ENCODE data around the gene ITIH6.
"Not testable (repeated sequence)": the region's sequence is repeated elsewhere in the genome, so short reads cannot be mapped to it uniquely, and the experiment has no call there.

ITIH6 gene

GRCh38 chrX:54808109-54808604, 10.1 kb upstream of the ITIH6 start:
- no peak for DNase-seq (ENCODE audit: low read depth in 2 of 2)

- DNase-seq (ENCODE audit: low read depth in 2 of 2), result no peak
These were observed 9.6 kb upstream of the ITIH6 start, which contains the start of gene MAGED2 for GRCh38 chrX:54807524-54808108. Gene MAGED2 (plus strand): TSS chrX:54807745. CDS start chrX:54809332, 1,587 bp downstream.

GRCh38 chrX:54799046-54799445, 991 bp upstream of the ITIH6 start:
- no peak for DNase-seq (ENCODE audit: low read depth in 2 of 2)

GRCh38 chrX:54794795-54795194, 3.3 kb downstream of the ITIH6 start:
- DNase-seq (ENCODE audit: low read depth in 2 of 2), result no peak

- DNase-seq (ENCODE audit: low read depth in 2 of 2), result no peak
These were observed 4.0 kb downstream of the ITIH6 start for GRCh38 chrX:54794028-54794427.

- not testable (repeated sequence) for DNase-seq (ENCODE audit: low read depth in 2 of 2)
These were observed 8.7 kb downstream of the ITIH6 start for GRCh38 chrX:54789405-54789804.

GRCh38 chrX:54788446-54788845, 9.6 kb downstream of the ITIH6 start:
- no peak for DNase-seq (ENCODE audit: low read depth in 2 of 2)

GRCh38 chrX:54786967-54787366, 11.1 kb downstream of the ITIH6 start:
- DNase-seq (ENCODE audit: low read depth in 2 of 2), result no peak

- no peak for DNase-seq (ENCODE audit: low read depth in 2 of 2)
These were observed 12.2 kb downstream of the ITIH6 start for GRCh38 chrX:54785901-54786300.

- no peak for DNase-seq (ENCODE audit: low read depth in 2 of 2)
These were observed 20.9 kb downstream of the ITIH6 start for GRCh38 chrX:54776987-54777672.

- DNase-seq (ENCODE audit: low read depth in 2 of 2), result no peak
These were observed 22.0 kb downstream of the ITIH6 start for GRCh38 chrX:54776061-54776460.

GRCh38 chrX:54774391-54775094, 23.5 kb downstream of the ITIH6 start:
- DNase-seq (ENCODE audit: low read depth in 2 of 2), result not testable (repeated sequence)

GRCh38 chrX:54758114-54759055, 39.7 kb downstream of the ITIH6 start:
- no peak for DNase-seq (ENCODE audit: low read depth in 2 of 2)

GRCh38 chrX:54754854-54755253, 43.2 kb downstream of the ITIH6 start:
- DNase-seq (ENCODE audit: low read depth in 2 of 2), result no peak

GRCh38 chrX:54748626-54749025, 49.4 kb downstream of the ITIH6 start:
- no peak for DNase-seq (ENCODE audit: low read depth in 2 of 2)

GRCh38 chrX:54747733-54748393, 50.2 kb downstream of the ITIH6 start:
- DNase-seq (ENCODE audit: low read depth in 2 of 2), result no peak

GRCh38 chrX:54746928-54747327, 51.1 kb downstream of the ITIH6 start:
- DNase-seq (ENCODE audit: low read depth in 2 of 2), result no peak

- DNase-seq (ENCODE audit: low read depth in 2 of 2), result no peak
These were observed 52.4 kb downstream of the ITIH6 start for GRCh38 chrX:54745676-54746075.

- DNase-seq (ENCODE audit: low read depth in 2 of 2), result not testable (repeated sequence)
These were observed 59.5 kb downstream of the ITIH6 start for GRCh38 chrX:54738567-54738966.

- not testable (repeated sequence) for DNase-seq (ENCODE audit: low read depth in 2 of 2)
These were observed 61.6 kb downstream of the ITIH6 start for GRCh38 chrX:54736298-54736942.

GRCh38 chrX:54721424-54721823, 76.6 kb downstream of the ITIH6 start:
- no peak for DNase-seq (ENCODE audit: low read depth in 2 of 2)

Data from stimulated activated CD8-positive, alpha-beta memory T cell treated with anti-CD3 and anti-CD28 coated beads, Interleukin-15, amount 100 ng/mL, for 48 hours (primary cell).